Neural progenitor cell (in vitro differentiated cells): Measurements from ENCODE around the gene LMF1. TPM values are rescaled to one million over a fixed set of nuclear protein-coding genes. Genes with fewer than 3 reads are reported as not detected.
A peak's percentile ranks its signal among the peaks of the same experiment; 100 is the strongest.

Source experiments
- DNase-seq: peaks from one replicate; pipeline ENCODE4 v3.0.0-alpha.2; 2016; ENCODE audit warnings: low spot score
- H2AFZ ChIP-seq: fragments of 200-600 bp; sonication (generic); replicated peaks from 2 replicates; pipeline ENCODE4 v1.6.1; 2016; ENCODE audit warnings: antibody characterized with exemption
- H3F3A ChIP-seq: fragments of 200-600 bp; sonication (generic); 2 replicates; pipeline ENCODE4 v1.6.1; 2016; ENCODE audit warnings: antibody characterized with exemption, low read depth
- H3K27ac ChIP-seq: fragments of 200-600 bp; sonication (generic); 2 replicates; pipeline ENCODE4 v1.5.1; 2016; ENCODE audit warnings: mild to moderate bottlenecking
- H3K27me3 ChIP-seq: fragments of 200-600 bp; sonication (generic); 2 replicates; pipeline ENCODE4 v1.6.1; 2016; ENCODE audit warnings: mild to moderate bottlenecking, moderate library complexity
- H3K36me3 ChIP-seq: fragments of 200-600 bp; sonication (generic); 2 replicates; pipeline ENCODE4 v1.5.1; 2016
- H3K4me1 ChIP-seq: fragments of 200-600 bp; sonication (generic); 2 replicates; pipeline ENCODE4 v1.6.1; 2016; ENCODE audit warnings: mixed run types
- H3K4me2 ChIP-seq: fragments of 200-600 bp; sonication (generic); 2 replicates; pipeline ENCODE4 v1.6.1; 2016
- H3K4me3 ChIP-seq: fragments of 200-600 bp; sonication (generic); 2 replicates; pipeline ENCODE4 v1.5.1; 2016
- H3K79me2 ChIP-seq: fragments of 200-600 bp; sonication (generic); 2 replicates; pipeline ENCODE4 v1.6.1; 2016; ENCODE audit warnings: low read depth
- H3K9ac ChIP-seq: fragments of 200-600 bp; sonication (generic); 2 replicates; pipeline ENCODE4 v1.6.1; 2016
- H3K9me3 ChIP-seq: fragments of 200-600 bp; sonication (generic); 2 replicates; pipeline ENCODE4 v1.5.1; 2016; ENCODE audit warnings: low read depth
- H4K20me1 ChIP-seq: fragments of 200-600 bp; sonication (generic); 2 replicates; pipeline ENCODE4 v1.6.1; 2016; ENCODE audit warnings: low read depth
- H3K27ac Mint-ChIP-seq: 3 replicates; pipeline ENCODE4 v1.8.0; 2021; ENCODE audit warnings: mixed read lengths
- H3K27me3 Mint-ChIP-seq: 2 replicates; pipeline ENCODE4 v1.8.0; 2022; ENCODE audit warnings: low read depth, mild to moderate bottlenecking, inconsistent platforms, moderate library complexity, mixed read lengths; ENCODE audit not compliant: insufficient read depth
- H3K36me3 Mint-ChIP-seq: 3 replicates; pipeline ENCODE4 v1.8.0; 2021; ENCODE audit warnings: mixed read lengths
- H3K4me1 Mint-ChIP-seq: 3 replicates; pipeline ENCODE4 v1.8.0; 2021; ENCODE audit warnings: mixed read lengths
- H3K4me3 Mint-ChIP-seq: 3 replicates; pipeline ENCODE4 v1.8.0; 2021; ENCODE audit warnings: mild to moderate bottlenecking, moderate library complexity, mixed read lengths
- H3K9me3 Mint-ChIP-seq: 3 replicates; pipeline ENCODE4 v1.8.0; 2020; ENCODE audit warnings: mixed read lengths
- EZH2 ChIP-seq: fragments of 200-600 bp; sonication (generic); IDR thresholded peaks from 2 replicates; pipeline ENCODE4 v1.6.1; 2017; ENCODE audit warnings: antibody characterized with exemption, mild to moderate bottlenecking, moderate library complexity
- EZH2phosphoT487 ChIP-seq: fragments of 200-600 bp; sonication (generic); IDR thresholded peaks from 2 replicates; pipeline ENCODE4 v1.6.1; 2017; ENCODE audit warnings: antibody characterized with exemption
- total RNA-seq: library from RNA; depleted of rRNA; stranded (reverse); fragments of >200 nt; gene quantifications from 2 replicates; pipeline ENCODE4 v1.2.3, GENCODE V29; 2015; ENCODE audit warnings: low replicate concordance
- TF ChIP-seq, protein P1 (sequence below): fragments of 200-600 bp; sonication (generic); IDR thresholded peaks from 2 replicates; pipeline ENCODE4 v1.5.1; 2017; ENCODE audit warnings: antibody characterized with exemption, mild to moderate bottlenecking

LMF1 gene
- total RNA-seq, 1 donor from 2014 or later, result 3.4 TPM

DNA sequence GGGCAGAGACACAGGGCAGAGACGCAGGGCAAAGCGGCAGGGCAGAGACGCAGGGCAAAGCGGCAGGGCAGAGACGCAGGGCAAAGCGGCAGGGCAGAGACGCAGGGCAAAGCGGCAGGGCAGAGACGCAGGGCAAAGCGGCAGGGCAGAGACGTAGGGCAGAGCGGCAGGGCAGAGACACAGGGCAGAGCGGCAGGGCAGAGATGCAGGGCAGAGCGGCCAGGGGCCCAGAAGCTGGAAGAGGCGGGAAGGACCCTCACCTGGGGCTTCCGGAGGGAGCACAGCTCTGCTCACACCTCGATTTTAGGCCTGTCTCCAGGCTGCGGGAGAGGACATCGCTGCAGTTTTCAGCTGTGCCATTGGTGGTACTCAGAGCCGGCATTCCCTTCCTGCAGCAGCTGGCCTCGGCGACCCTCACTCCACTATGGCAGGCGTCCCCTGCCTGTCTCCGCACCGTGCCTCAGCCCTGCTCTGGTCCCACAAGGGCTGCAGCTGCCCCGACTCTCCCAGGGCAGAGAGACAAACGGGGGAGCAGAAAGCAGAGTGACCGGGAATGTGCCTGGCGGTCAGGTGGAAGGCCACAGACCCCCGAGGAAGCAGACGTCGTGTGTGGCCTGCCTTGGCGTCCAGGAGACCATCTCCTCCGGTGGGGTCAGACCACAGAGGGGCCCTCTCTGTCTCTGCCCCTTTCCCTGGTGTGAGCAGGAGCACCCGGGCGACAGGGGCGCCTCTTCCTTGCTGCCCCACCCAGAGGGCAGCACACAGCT is 40.7 kb upstream of the LMF1 start:
- H3K27ac Mint-ChIP-seq, result no peak overlapping the region

DNA sequence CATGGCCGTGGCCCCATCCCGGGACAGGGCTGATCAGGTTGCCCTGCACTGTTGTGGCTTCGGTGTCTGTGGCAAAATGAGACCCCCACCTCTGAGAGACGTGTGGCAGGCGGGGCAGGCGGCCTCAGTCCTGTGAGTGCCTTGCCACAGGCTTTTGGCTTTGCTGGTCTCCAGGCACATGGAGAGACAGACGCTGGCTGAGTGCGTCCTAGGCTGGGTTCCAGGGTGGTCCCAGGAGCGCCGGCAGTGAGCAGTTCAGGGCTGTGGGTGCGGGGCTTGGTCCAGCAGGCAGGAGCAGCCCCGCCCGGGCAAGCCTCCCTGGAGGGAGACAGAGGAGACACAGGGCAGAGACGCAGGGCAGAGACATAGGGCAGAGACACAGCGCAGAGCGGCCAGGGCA is 40.0 kb upstream of the LMF1 start:
- Histone ChIP-seq H3K79me2 (no peaks in the 10 kb centered on the region), H3K27me3 (no peaks in the 10 kb centered on the region), H3K27ac (no peak overlapping the region), H3K4me1 (no peaks in the 10 kb centered on the region), H3F3A (no peaks in the 10 kb centered on the region), H3K36me3 (no peaks in the 10 kb centered on the region), H3K9me3 (no peaks in the 10 kb centered on the region), H4K20me1 (no peaks in the 10 kb centered on the region), H3K4me2 (no peak overlapping the region), H2AFZ (no peak overlapping the region), H3K9ac (no peak overlapping the region), H3K4me3 (no peak overlapping the region)
- no peak for DNase-seq
- Mint-ChIP-seq H3K27me3 (peaks cover 15% of the 10 kb centered on the region), H3K9me3 (no peaks in the 10 kb centered on the region), H3K4me1 (peaks cover 15% of the 10 kb centered on the region), H3K4me3 (no peak overlapping the region), H3K27ac (peak overlapping the region; percentile 42), H3K36me3 (peaks cover 2% of the 10 kb centered on the region)
- TF ChIP-seq EZH2phosphoT487, result no peak
- no peak for TF ChIP-seq EZH2
- TF ChIP-seq, protein P1, sequence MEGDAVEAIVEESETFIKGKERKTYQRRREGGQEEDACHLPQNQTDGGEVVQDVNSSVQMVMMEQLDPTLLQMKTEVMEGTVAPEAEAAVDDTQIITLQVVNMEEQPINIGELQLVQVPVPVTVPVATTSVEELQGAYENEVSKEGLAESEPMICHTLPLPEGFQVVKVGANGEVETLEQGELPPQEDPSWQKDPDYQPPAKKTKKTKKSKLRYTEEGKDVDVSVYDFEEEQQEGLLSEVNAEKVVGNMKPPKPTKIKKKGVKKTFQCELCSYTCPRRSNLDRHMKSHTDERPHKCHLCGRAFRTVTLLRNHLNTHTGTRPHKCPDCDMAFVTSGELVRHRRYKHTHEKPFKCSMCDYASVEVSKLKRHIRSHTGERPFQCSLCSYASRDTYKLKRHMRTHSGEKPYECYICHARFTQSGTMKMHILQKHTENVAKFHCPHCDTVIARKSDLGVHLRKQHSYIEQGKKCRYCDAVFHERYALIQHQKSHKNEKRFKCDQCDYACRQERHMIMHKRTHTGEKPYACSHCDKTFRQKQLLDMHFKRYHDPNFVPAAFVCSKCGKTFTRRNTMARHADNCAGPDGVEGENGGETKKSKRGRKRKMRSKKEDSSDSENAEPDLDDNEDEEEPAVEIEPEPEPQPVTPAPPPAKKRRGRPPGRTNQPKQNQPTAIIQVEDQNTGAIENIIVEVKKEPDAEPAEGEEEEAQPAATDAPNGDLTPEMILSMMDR, result no peak

More for the DNA sequence above, 40.7 kb upstream of the LMF1 start:
- Mint-ChIP-seq H3K36me3 (peaks cover 2% of the 10 kb centered on the region), H3K9me3 (no peaks in the 10 kb centered on the region), H3K4me1 (peaks cover 12% of the 10 kb centered on the region), H3K27me3 (peaks cover 19% of the 10 kb centered on the region), H3K4me3 (no peak overlapping the region)
- no peaks in the 10 kb centered on the region for H4K20me1 ChIP-seq
- no peak overlapping the region for H2AFZ ChIP-seq
- no peaks in the 10 kb centered on the region for H3K36me3 ChIP-seq
- no peaks in the 10 kb centered on the region for H3K79me2 ChIP-seq
- H3K9me3 ChIP-seq, result no peaks in the 10 kb centered on the region
- no peak overlapping the region for H3K4me3 ChIP-seq
- H3K4me2 ChIP-seq, result no peak overlapping the region
- no peak for TF ChIP-seq EZH2
- TF ChIP-seq EZH2phosphoT487, result no peak
- TF ChIP-seq, protein P1, result no peak
- H3K4me1 ChIP-seq, result no peaks in the 10 kb centered on the region
- no peaks in the 10 kb centered on the region for H3K27me3 ChIP-seq
- no peaks in the 10 kb centered on the region for H3F3A ChIP-seq
- H3K9ac ChIP-seq, result no peak overlapping the region
- DNase-seq, result no peak
- no peak overlapping the region for H3K27ac ChIP-seq

DNA sequence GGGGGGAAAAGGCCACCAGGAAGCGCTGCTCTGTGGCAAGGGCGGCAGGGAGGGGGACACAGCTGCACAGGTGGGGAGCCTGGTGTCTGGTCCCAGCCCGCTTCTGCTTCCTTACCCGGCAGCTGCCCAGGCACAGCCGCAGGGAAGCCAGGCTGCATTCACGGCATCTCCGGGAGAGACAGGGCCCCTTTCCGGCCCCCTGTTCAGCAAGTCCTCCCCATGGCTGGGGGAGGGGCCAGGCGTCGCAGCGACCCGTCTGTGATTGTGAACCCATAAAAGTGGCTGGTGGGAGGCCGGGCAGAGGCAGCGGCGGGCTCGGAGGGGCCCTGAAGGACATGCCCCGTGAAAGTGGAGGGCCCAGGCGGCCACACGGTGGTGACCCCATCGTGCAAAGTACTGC is 39.5 kb upstream of the LMF1 start:
- no peaks in the 10 kb centered on the region for H3K27me3 ChIP-seq
- no peaks in the 10 kb centered on the region for H4K20me1 ChIP-seq
- TF ChIP-seq EZH2, result no peak
- TF ChIP-seq EZH2phosphoT487, result no peak
- TF ChIP-seq, protein P1, result no peak
- Mint-ChIP-seq H3K9me3 (no peaks in the 10 kb centered on the region), H3K36me3 (peaks cover 2% of the 10 kb centered on the region), H3K4me1 (peaks cover 12% of the 10 kb centered on the region), H3K27me3 (peaks cover 16% of the 10 kb centered on the region), H3K4me3 (no peak overlapping the region), H3K27ac (no peak overlapping the region)
- no peak overlapping the region for H3K4me3 ChIP-seq
- H3K27ac ChIP-seq, result no peak overlapping the region
- H3K4me1 ChIP-seq, result no peaks in the 10 kb centered on the region
- H3K36me3 ChIP-seq, result no peaks in the 10 kb centered on the region
- no peaks in the 10 kb centered on the region for H3K9me3 ChIP-seq
- no peak overlapping the region for H2AFZ ChIP-seq
- H3K9ac ChIP-seq, result no peak overlapping the region
- H3K4me2 ChIP-seq, result no peak overlapping the region
- no peak for DNase-seq
- no peaks in the 10 kb centered on the region for H3K79me2 ChIP-seq
- H3F3A ChIP-seq, result no peaks in the 10 kb centered on the region
